CD4-positive, alpha-beta T cell (primary cell): ENCODE data around the gene KSR2. TPM values are rescaled to one million over a fixed set of nuclear protein-coding genes. Genes with fewer than 3 reads are reported as not detected.

Source experiments
- ATAC-seq: fragments of 200-7000 bp; cut with Tn5 transposase; one replicate; pipeline ENCODE4 v1.10.0; 2022; ENCODE audit warnings: mild to moderate bottlenecking; ENCODE audit not compliant: poor library complexity
- CTCF ChIA-PET: fragments of 350-600 bp; sonication (Branson Sonifier 250); formaldehyde crosslinking; loops from one replicate; lab custom pipeline; 2021; ENCODE audit warnings: antibody characterized with exemption, inconsistent platforms; lab: Charles Lee
- POLR2A ChIA-PET: fragments of 350-600 bp; sonication (Branson Sonifier 250); formaldehyde crosslinking; loops from one replicate; lab custom pipeline; 2021; ENCODE audit warnings: antibody characterized with exemption, inconsistent platforms; lab: Charles Lee
- DNase-seq, 14 experiments: peaks; one replicate each; pipeline ENCODE4 v3.0.0-alpha.2; 2013 to 2020; ENCODE audit warnings: mixed read lengths in 2 of 14
- H3K27ac ChIP-seq, 2 donors: one replicate each; pipeline versions ENCODE4 v1.5.1 to v1.7.0; 2013; ENCODE audit warnings: low read length in 2 of 2, low read depth in 1 of 2, mild to moderate bottlenecking in 1 of 2
- H3K27me3 ChIP-seq, 2 experiments: 1 replicate in 1 of 2; 2 replicates in 1 of 2; pipeline versions ENCODE4 v1.6.1 to v1.7.0; 2013; ENCODE audit warnings: low read length in 2 of 2, control low read depth in 1 of 2, mild to moderate bottlenecking in 1 of 2, moderate library complexity in 1 of 2; ENCODE audit not compliant: insufficient read depth in 2 of 2, control insufficient read depth in 1 of 2
- H3K36me3 ChIP-seq: one replicate; pipeline ENCODE4 v1.6.1; 2013; ENCODE audit warnings: low read length, control low read depth; ENCODE audit not compliant: insufficient read depth
- H3K4me1 ChIP-seq: one replicate; pipeline ENCODE4 v1.6.1; 2013; ENCODE audit warnings: low read length, control low read depth; ENCODE audit not compliant: insufficient read depth
- H3K4me3 ChIP-seq: one replicate; pipeline ENCODE4 v1.5.1; 2013; ENCODE audit warnings: mild to moderate bottlenecking, low read length, moderate library complexity
- H3K9me3 ChIP-seq, 2 experiments: 1 replicate in 1 of 2; 2 replicates in 1 of 2; pipeline versions ENCODE4 v1.6.1 to v1.7.0; 2013; ENCODE audit warnings: low read length in 2 of 2, mild to moderate bottlenecking in 2 of 2, control low read depth in 1 of 2, moderate library complexity in 1 of 2; ENCODE audit not compliant: control insufficient read depth in 1 of 2, insufficient read depth in 1 of 2
- H3K27ac Mint-ChIP-seq: one replicate; pipeline ENCODE4 v1.8.0; 2020; ENCODE audit warnings: mixed read lengths
- H3K27me3 Mint-ChIP-seq: one replicate; pipeline ENCODE4 v1.8.0; 2021; ENCODE audit warnings: mixed read lengths
- H3K36me3 Mint-ChIP-seq: one replicate; pipeline ENCODE4 v1.8.0; 2021; ENCODE audit warnings: low read depth, mixed read lengths
- H3K4me1 Mint-ChIP-seq: one replicate; pipeline ENCODE4 v1.8.0; 2021; ENCODE audit warnings: low read depth, mixed read lengths
- H3K4me3 Mint-ChIP-seq: one replicate; pipeline ENCODE4 v1.8.0; 2020; ENCODE audit warnings: mild to moderate bottlenecking, mixed read lengths
- H3K9me3 Mint-ChIP-seq: one replicate; pipeline ENCODE4 v1.8.0; 2020; ENCODE audit warnings: mixed read lengths
- CTCF ChIP-seq: fragments of 200-600 bp; IDR thresholded peaks from one replicate; pipeline ENCODE4 v1.8.0; 2022; ENCODE audit warnings: antibody characterized with exemption, mild to moderate bottlenecking
- intact Hi-C, 2 experiments: fragments of 100-400 bp; cut with DNase I in 1 of 2; cut with micrococcal nuclease in 1 of 2; formaldehyde crosslinking; loops; one replicate each; pipeline versions ENCODE4 v1.15.1 to v1.9.0; 2023 to 2025; cut with DNase I, micrococcal nuclease
- total RNA-seq, 174 experiments: library from RNA in 2 of 174; stranded (reverse) in 2 of 174; gene quantifications; one replicate each; pipeline ENCODE4 v1.2.3 and lab custom pipeline; 2021 to 2026

Gene KSR2
- total RNA-seq, 2 experiments from 2014 or later, result 0.05 to 0.17 TPM

- no peaks in the 10 kb centered on the region for H3K36me3 ChIP-seq
- ChIA-PET POLR2A (no interaction called here), CTCF (no interaction called here)
- H3K9me3 Mint-ChIP-seq, result no peaks in the 10 kb centered on the region
- H3K36me3 Mint-ChIP-seq, result no peaks in the 10 kb centered on the region
- DNase-seq (no peak), ATAC-seq (no peak)
- no peak overlapping the region for H3K4me3 Mint-ChIP-seq
- H3K9me3 ChIP-seq, result peaks cover 0 to under 1% of the 10 kb centered on the region in 2 experiments
- peaks cover 8% of the 10 kb centered on the region for H3K4me1 Mint-ChIP-seq
- intact Hi-C loops, result loop anchor here in 1 of 2 experiments (5.0 kb wide), 1 partner anchor 468 kb away; no protein-coding TSS in a partner anchor
- H3K4me3 ChIP-seq, result no peak overlapping the region
- H3K27me3 ChIP-seq, result peaks cover 0 to 3% of the 10 kb centered on the region in 2 experiments
- no peak for TF ChIP-seq CTCF
- no peak overlapping the region for H3K27ac ChIP-seq
- H3K4me1 ChIP-seq, result peaks cover 6% of the 10 kb centered on the region
- peaks cover 23% of the 10 kb centered on the region for H3K27me3 Mint-ChIP-seq
- H3K27ac Mint-ChIP-seq, result no peak overlapping the region
Observed at GRCh38 chr12:117835156-117835555, 133.6 kb downstream of the KSR2 start.

GRCh38 chr12:117832459-117833457 is 136.0 kb downstream of the KSR2 start:
- Histone ChIP-seq H3K27me3 (peaks cover 0 to 3% of the 10 kb centered on the region in 2 experiments), H3K9me3 (peaks cover 13 to 14% of the 10 kb centered on the region in 2 experiments), H3K36me3 (no peaks in the 10 kb centered on the region), H3K4me3 (no peak overlapping the region), H3K4me1 (peaks cover 6% of the 10 kb centered on the region), H3K27ac (no peak overlapping the region)
- ChIA-PET POLR2A (no interaction called here), CTCF (no interaction called here)
- peaks cover 9% of the 10 kb centered on the region for H3K9me3 Mint-ChIP-seq
- no peak for TF ChIP-seq CTCF
- H3K27ac Mint-ChIP-seq, result no peak overlapping the region
- no peaks in the 10 kb centered on the region for H3K36me3 Mint-ChIP-seq
- DNase-seq (no peak), ATAC-seq (no peak)
- H3K27me3 Mint-ChIP-seq, result peaks cover 13% of the 10 kb centered on the region
- H3K4me1 Mint-ChIP-seq, result peaks cover 8% of the 10 kb centered on the region
- intact Hi-C loops, result no loop called here
- H3K4me3 Mint-ChIP-seq, result no peak overlapping the region

- peaks cover 9% of the 10 kb centered on the region for H3K9me3 Mint-ChIP-seq
- CTCF ChIA-PET, result no interaction called here
- intact Hi-C loops, result no loop called here
Observed at GRCh38 chr12:117830471-117830870, 138.3 kb downstream of the KSR2 start.

More at GRCh38 chr12:117830471-117830870, 138.3 kb downstream of the KSR2 start:
- Histone ChIP-seq H3K4me3 (no peak overlapping the region), H3K9me3 (peaks cover 14 to 18% of the 10 kb centered on the region in 2 experiments), H3K27ac (no peak overlapping the region), H3K27me3 (peaks cover 0 to 1% of the 10 kb centered on the region in 2 experiments), H3K4me1 (no peaks in the 10 kb centered on the region), H3K36me3 (no peaks in the 10 kb centered on the region)
- Mint-ChIP-seq H3K36me3 (no peaks in the 10 kb centered on the region), H3K27ac (no peak overlapping the region), H3K4me3 (no peak overlapping the region), H3K27me3 (peaks cover 6% of the 10 kb centered on the region), H3K4me1 (no peaks in the 10 kb centered on the region)
- POLR2A ChIA-PET, result no interaction called here
- DNase-seq (no peak), ATAC-seq (no peak)
- no peak for TF ChIP-seq CTCF
